ENCODE data around the gene TMEM132C.

Gene TMEM132C

GRCh38 chr12:128314611-128315010 lies 47.6 kb downstream of the TMEM132C start:
- TF ChIP-seq CTCF (IDR thresholded peaks at IDR 0.05) = no peak
- no peak for TF ChIP-seq ZFX (IDR thresholded peaks at IDR 0.05; ENCODE audit: borderline replicate concordance)
- H3K27ac ChIP-seq = no peak overlapping the region

GRCh38 chr12:128316078-128316477 lies 49.1 kb downstream of the TMEM132C start:
- no peak for TF ChIP-seq ZFX (IDR thresholded peaks at IDR 0.05; ENCODE audit: borderline replicate concordance)
- TF ChIP-seq CTCF (IDR thresholded peaks at IDR 0.05) = no peak
- no peak overlapping the region for H3K27ac ChIP-seq

- H3K27ac ChIP-seq = no peak overlapping the region
- TF ChIP-seq ZFX (IDR thresholded peaks at IDR 0.05; ENCODE audit: borderline replicate concordance) (no peak), CTCF (IDR thresholded peaks at IDR 0.05) (no peak)
These were observed 50.1 kb downstream of the TMEM132C start for GRCh38 chr12:128316973-128317526.

- no peak overlapping the region for H3K27ac ChIP-seq
These were observed 51.4 kb downstream of the TMEM132C start for GRCh38 chr12:128318341-128318740.

GRCh38 chr12:128318946-128319345 lies 52.0 kb downstream of the TMEM132C start:
- TF ChIP-seq ZFX (IDR thresholded peaks at IDR 0.05; ENCODE audit: borderline replicate concordance) (no peak), CTCF (IDR thresholded peaks at IDR 0.05) (no peak)
- H3K27ac ChIP-seq = no peak overlapping the region

More at GRCh38 chr12:128318341-128318740, 51.4 kb downstream of the TMEM132C start:
- TF ChIP-seq CTCF (IDR thresholded peaks at IDR 0.05) = no peak
- no peak for TF ChIP-seq ZFX (IDR thresholded peaks at IDR 0.05; ENCODE audit: borderline replicate concordance)

- no peak for TF ChIP-seq ZFX (IDR thresholded peaks at IDR 0.05; ENCODE audit: borderline replicate concordance)
- no peak overlapping the region for H3K27ac ChIP-seq
These were observed 55.4 kb downstream of the TMEM132C start for GRCh38 chr12:128322341-128322740.

- TF ChIP-seq CTCF (IDR thresholded peaks at IDR 0.05) (no peak), ZFX (IDR thresholded peaks at IDR 0.05; ENCODE audit: borderline replicate concordance) (no peak)
- no peak overlapping the region for H3K27ac ChIP-seq
These were observed 56.4 kb downstream of the TMEM132C start for GRCh38 chr12:128323145-128323920.
